Measurements from ENCODE around the gene PPP1R3F. TPM values are rescaled to one million over a fixed set of nuclear protein-coding genes. Genes with fewer than 3 reads are reported as not detected.
"Not testable (repeated sequence)": the region's sequence is repeated elsewhere in the genome, so short reads cannot be mapped to it uniquely, and the experiment has no call there.

Gene PPP1R3F
- total RNA-seq, 1 experiment from 2014 or later, result 8.9 TPM

DNA sequence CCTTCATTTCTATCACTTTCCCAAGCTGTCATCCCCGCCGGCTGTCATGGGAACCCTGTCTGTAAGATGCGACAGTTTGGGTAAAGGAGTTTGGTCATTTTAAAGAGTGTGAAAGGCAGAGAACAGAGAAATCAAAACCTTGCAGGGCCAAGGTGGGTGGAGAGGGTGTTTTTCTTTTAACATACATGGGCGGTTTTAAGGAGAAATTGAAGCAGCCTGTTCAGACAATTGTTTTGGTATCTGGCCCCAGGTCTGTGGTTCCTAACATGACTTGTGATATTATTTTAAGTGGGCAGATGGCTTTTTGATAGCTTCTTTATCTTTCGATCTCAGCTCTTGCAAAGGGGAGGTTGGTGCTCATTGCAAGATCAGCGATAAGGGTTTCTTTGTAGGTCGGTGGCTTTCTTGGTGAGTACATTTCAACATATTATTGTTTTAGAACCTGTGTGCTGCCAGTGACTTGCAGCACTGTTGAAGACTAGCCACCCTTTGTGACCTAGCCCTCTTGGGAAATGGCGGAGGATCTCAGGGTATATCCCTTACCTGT is 3.7 kb downstream of the PPP1R3F start:
- Histone ChIP-seq H3K27me3 (ENCODE audit: control insufficient read depth, insufficient read depth, low read length) (no peaks in the 10 kb centered on the region), H3K4me3 (ENCODE audit: insufficient read depth, low read depth, low read length) (no peak overlapping the region)
- DNase-seq, result no peak

DNA sequence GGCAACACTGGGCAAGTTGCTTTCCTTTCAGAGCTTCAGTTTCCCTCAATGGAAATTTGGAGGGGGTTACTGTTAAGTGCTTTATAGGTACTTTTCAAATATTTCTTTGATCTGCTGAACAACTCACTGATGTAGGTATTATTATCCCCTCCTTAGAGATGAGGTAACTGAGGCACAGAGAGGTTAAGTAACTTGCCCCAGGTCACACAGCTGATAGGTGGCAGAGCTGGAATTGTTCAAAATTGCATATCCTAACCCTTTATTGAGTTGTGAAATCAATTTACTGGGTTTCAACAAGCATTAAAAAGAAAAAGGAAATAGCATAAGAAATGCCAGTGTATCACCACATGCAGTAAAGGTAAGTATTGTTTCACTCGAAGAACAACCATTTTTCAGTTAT is 6.6 kb downstream of the PPP1R3F start:
- no peaks in the 10 kb centered on the region for H3K27me3 ChIP-seq (ENCODE audit: control insufficient read depth, insufficient read depth, low read length)
- DNase-seq, result no peak
- peaks cover 2% of the 10 kb centered on the region; the same call in 1 of the 2 replicates for H3K36me3 ChIP-seq (replicated peaks; ENCODE audit: control insufficient read depth, insufficient read depth, low read length)
- no peak overlapping the region for H3K4me3 ChIP-seq (ENCODE audit: insufficient read depth, low read depth, low read length)

More for the DNA sequence above, 3.7 kb downstream of the PPP1R3F start:
- H3K36me3 ChIP-seq (replicated peaks; ENCODE audit: control insufficient read depth, insufficient read depth, low read length), result peaks cover 2% of the 10 kb centered on the region; the same call in 1 of the 2 replicates

DNA sequence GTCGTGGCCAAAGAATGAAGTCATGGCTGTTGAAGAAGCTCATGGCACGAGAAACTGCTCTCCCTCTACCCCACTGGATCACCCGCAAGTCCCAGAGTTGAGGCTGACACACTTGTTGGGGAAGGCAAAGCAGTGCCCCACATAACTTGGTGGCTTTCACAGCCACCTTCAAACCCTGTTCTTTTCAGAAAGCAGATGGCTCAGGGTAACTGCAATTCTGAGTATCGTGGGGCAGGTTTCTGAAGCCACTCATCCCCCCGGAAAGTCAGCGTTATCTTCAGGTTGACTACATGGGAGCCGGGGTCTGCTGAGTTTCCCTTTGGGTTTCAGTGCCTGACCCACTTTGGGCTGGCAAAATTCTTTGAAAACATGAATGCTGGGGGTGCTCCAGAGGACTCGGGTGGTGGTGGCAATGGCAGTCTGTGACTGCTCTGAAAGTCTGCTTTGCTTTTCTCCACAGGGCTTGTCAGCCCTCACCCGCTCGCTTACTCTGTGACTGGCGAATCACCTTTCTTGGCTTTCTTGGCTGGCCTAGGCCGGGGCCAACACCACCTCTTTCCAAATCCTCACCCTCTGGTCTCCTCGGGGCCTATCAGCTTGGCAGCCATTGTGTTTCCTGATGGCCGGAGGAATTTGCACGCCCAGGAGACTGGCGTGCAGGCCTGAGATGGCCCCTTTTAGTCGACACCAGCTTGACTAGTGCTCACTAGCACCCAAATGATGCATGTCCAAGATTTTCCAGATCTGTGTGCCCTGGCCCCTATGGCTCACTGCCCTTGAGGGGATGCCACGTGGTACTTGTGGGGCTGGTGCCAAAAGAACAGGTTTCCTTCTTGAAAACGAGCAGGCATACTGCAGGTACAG is 7.3 kb downstream of the PPP1R3F start:
- H3K27me3 ChIP-seq (ENCODE audit: control insufficient read depth, insufficient read depth, low read length), result no peaks in the 10 kb centered on the region
- DNase-seq, result no peak
- no peak overlapping the region for H3K4me3 ChIP-seq (ENCODE audit: insufficient read depth, low read depth, low read length)
- H3K36me3 ChIP-seq (replicated peaks; ENCODE audit: control insufficient read depth, insufficient read depth, low read length), result no peaks in the 10 kb centered on the region

DNA sequence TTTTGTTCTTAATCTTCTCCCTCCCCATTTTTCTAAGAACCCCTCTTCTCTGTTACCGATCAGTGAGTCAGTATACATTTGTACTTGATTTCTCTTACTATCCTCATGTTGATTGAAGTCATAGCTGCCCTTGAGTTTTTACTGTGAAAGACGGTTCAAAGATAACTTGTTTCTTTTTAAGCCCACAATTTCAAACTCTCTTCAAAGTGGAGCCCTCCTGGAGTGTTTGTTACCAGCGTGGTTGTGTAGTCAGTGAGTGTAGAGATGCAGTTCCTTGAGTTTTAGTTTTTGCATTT is 7.9 kb downstream of the PPP1R3F start:
- Histone ChIP-seq H3K27me3 (ENCODE audit: control insufficient read depth, insufficient read depth, low read length) (no peaks in the 10 kb centered on the region), H3K4me3 (ENCODE audit: insufficient read depth, low read depth, low read length) (no peak overlapping the region), H3K36me3 (replicated peaks; ENCODE audit: control insufficient read depth, insufficient read depth, low read length) (no peaks in the 10 kb centered on the region)
- DNase-seq, result no peak

- Histone ChIP-seq H3K36me3 (replicated peaks; ENCODE audit: control insufficient read depth, insufficient read depth, low read length) (no peaks in the 10 kb centered on the region), H3K4me3 (ENCODE audit: insufficient read depth, low read depth, low read length) (no peak overlapping the region), H3K27me3 (ENCODE audit: control insufficient read depth, insufficient read depth, low read length) (no peaks in the 10 kb centered on the region)
- DNase-seq, result no peak
These were observed 8.5 kb downstream of the PPP1R3F start for GRCh38 chrX:49278081-49278480.

- Histone ChIP-seq H3K27me3 (ENCODE audit: control insufficient read depth, insufficient read depth, low read length) (no peaks in the 10 kb centered on the region), H3K36me3 (replicated peaks; ENCODE audit: control insufficient read depth, insufficient read depth, low read length) (no peaks in the 10 kb centered on the region), H3K4me3 (ENCODE audit: insufficient read depth, low read depth, low read length) (no peak overlapping the region)
- peak; percentile 48 for DNase-seq
These were observed 13.0 kb downstream of the PPP1R3F start for GRCh38 chrX:49282647-49283011.

- DNase-seq, result no peak
- Histone ChIP-seq H3K27me3 (ENCODE audit: control insufficient read depth, insufficient read depth, low read length) (no peaks in the 10 kb centered on the region), H3K36me3 (replicated peaks; ENCODE audit: control insufficient read depth, insufficient read depth, low read length) (no peaks in the 10 kb centered on the region)
These were observed 14.6 kb downstream of the PPP1R3F start for GRCh38 chrX:49284212-49284611.

GRCh38 chrX:49286136-49286535 is 16.5 kb downstream of the PPP1R3F start:
- Histone ChIP-seq H3K27me3 (ENCODE audit: control insufficient read depth, insufficient read depth, low read length) (no peaks in the 10 kb centered on the region), H3K36me3 (replicated peaks; ENCODE audit: control insufficient read depth, insufficient read depth, low read length) (no peaks in the 10 kb centered on the region), H3K4me3 (ENCODE audit: insufficient read depth, low read depth, low read length) (no peak overlapping the region)
- DNase-seq, result no peak

More at GRCh38 chrX:49284212-49284611, 14.6 kb downstream of the PPP1R3F start:
- no peak overlapping the region for H3K4me3 ChIP-seq (ENCODE audit: insufficient read depth, low read depth, low read length)

GRCh38 chrX:49286581-49286980 is 17.0 kb downstream of the PPP1R3F start:
- H3K27me3 ChIP-seq (ENCODE audit: control insufficient read depth, insufficient read depth, low read length), result no peaks in the 10 kb centered on the region
- H3K36me3 ChIP-seq (replicated peaks; ENCODE audit: control insufficient read depth, insufficient read depth, low read length), result no peaks in the 10 kb centered on the region
- DNase-seq, result no peak
- no peak overlapping the region for H3K4me3 ChIP-seq (ENCODE audit: insufficient read depth, low read depth, low read length)

DNA sequence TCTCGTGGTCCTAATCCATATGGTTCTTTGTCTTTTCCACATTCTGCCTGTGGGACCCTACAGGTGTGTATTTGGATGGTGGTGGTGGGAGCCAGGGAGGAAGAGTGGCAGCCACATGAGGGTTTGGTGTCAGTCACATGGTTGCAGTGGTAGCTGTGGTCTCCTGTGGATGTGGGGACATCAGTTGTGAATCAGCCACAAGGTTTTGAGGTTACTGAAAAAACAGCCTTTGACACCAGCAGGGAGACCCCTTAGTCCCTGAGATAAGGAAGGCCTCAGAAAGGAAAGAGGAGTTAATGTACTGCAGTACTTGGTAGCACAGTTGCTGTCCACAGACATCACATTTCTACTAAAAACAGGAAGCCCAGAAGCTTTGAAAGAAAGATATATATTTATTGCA is 18.1 kb downstream of the PPP1R3F start:
- Histone ChIP-seq H3K4me3 (ENCODE audit: insufficient read depth, low read depth, low read length) (no peak overlapping the region), H3K36me3 (replicated peaks; ENCODE audit: control insufficient read depth, insufficient read depth, low read length) (no peaks in the 10 kb centered on the region), H3K27me3 (ENCODE audit: control insufficient read depth, insufficient read depth, low read length) (no peaks in the 10 kb centered on the region)
- DNase-seq, result no peak

DNA sequence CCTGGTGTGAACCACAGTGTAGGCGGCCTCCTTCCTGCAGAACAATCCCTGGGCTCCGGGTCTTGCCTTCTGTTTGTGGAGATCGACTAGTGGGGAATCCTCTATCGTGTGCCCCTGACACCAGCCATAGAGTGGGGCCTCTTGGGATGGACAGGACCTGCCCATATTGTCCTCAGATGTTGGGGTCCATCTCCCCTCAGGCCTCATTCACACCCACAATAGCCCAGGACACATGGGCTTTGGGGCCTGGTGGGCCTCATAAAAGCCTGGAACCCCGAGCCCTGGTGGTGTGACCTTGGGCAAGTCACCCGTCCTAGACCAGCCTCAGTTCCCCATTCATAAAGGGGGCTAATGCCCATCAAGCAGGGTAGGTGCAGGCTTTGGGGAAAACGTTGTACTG is 20.6 kb downstream of the PPP1R3F start:
- Histone ChIP-seq H3K27me3 (ENCODE audit: control insufficient read depth, insufficient read depth, low read length) (no peaks in the 10 kb centered on the region), H3K4me3 (ENCODE audit: insufficient read depth, low read depth, low read length) (no peak overlapping the region), H3K36me3 (replicated peaks; ENCODE audit: control insufficient read depth, insufficient read depth, low read length) (no peaks in the 10 kb centered on the region)
- DNase-seq, result no peak

- peak; percentile 64 for DNase-seq
- Histone ChIP-seq H3K27me3 (ENCODE audit: control insufficient read depth, insufficient read depth, low read length) (no peaks in the 10 kb centered on the region), H3K4me3 (ENCODE audit: insufficient read depth, low read depth, low read length) (no peak overlapping the region), H3K36me3 (replicated peaks; ENCODE audit: control insufficient read depth, insufficient read depth, low read length) (no peaks in the 10 kb centered on the region)
These were observed 22.2 kb downstream of the PPP1R3F start for GRCh38 chrX:49291615-49292337.

GRCh38 chrX:49292400-49293362 is 23.1 kb downstream of the PPP1R3F start:
- Histone ChIP-seq H3K27me3 (ENCODE audit: control insufficient read depth, insufficient read depth, low read length) (no peaks in the 10 kb centered on the region), H3K4me3 (ENCODE audit: insufficient read depth, low read depth, low read length) (no peak overlapping the region), H3K36me3 (replicated peaks; ENCODE audit: control insufficient read depth, insufficient read depth, low read length) (no peaks in the 10 kb centered on the region)
- DNase-seq, result no peak

- H3K4me3 ChIP-seq (ENCODE audit: insufficient read depth, low read depth, low read length); H3K27me3 ChIP-seq (ENCODE audit: control insufficient read depth, insufficient read depth, low read length); DNase-seq; H3K36me3 ChIP-seq (replicated peaks; ENCODE audit: control insufficient read depth, insufficient read depth, low read length): not testable (repeated sequence)
These were observed 29.7 kb downstream of the PPP1R3F start for GRCh38 chrX:49299293-49299692.

Data from H7 (cell line).